HG02588 (cell line): Measurements from ENCODE around the gene SSC5D.
"Not testable (repeated sequence)": the region's sequence is repeated elsewhere in the genome, so short reads cannot be mapped to it uniquely, and the experiment has no call there.

ENCODE experiments used
- ATAC-seq: cut with Tn5 transposase; IDR thresholded peaks from one replicate; pipeline ENCODE4 v1.9.1; 2021; ENCODE audit warnings: mild to moderate bottlenecking, moderate library complexity; ENCODE audit not compliant: unreplicated experiment

SSC5D gene

DNA sequence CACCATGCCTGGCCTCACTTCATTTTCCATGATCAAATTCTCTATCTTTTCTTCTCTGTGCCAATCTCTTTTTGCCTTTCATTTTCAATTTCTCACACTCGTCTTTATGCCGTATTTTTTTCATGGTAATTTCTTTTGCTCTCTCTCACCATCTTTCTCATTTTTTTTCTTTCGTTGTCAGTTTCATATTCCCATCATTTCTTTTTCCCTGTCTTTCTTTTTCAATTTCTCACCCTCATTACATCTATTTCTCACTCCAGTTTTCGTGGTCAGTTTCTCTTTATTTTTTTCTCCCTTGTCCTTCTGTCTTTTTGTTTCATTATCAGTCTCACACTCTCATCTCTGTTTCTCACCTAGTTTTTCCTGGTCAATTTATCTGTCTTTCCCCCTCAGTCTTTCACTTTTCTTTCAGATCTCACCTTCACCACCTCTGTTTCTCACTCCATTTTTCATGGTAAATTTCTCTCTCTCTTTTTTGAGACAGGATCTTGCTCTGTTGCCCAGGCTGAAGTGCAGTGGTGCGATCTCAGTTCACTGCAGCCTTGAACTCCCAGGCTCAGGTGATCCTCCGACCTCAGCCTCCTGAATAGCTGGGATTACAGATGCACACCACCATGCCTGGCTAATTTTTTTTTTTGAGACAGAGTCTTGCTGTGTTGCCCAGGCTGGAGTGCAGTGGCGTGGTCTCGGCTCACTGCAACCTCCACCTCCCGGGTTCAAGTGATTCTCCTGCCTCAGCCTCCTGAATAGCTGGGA, 14.1 kb downstream of the SSC5D start:
- ATAC-seq: no peak

DNA sequence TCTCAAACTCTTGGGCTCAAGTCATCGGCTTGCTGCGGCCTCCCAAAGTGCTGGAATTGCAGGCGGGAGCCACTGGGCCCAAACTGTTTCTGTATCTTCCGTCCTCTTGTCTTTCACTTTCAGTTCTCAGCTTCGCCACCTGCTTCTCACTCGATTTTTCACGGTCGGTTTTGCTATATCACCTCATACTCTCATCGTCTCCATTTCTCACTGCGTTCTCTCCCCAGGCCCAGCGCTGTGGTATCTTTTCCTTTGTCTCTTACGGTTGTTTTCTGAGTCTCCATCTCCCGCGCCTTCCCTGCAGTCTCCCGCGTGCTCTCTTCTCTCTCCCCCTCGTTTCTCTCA, 14.9 kb downstream of the SSC5D start:
- ATAC-seq: no peak

DNA sequence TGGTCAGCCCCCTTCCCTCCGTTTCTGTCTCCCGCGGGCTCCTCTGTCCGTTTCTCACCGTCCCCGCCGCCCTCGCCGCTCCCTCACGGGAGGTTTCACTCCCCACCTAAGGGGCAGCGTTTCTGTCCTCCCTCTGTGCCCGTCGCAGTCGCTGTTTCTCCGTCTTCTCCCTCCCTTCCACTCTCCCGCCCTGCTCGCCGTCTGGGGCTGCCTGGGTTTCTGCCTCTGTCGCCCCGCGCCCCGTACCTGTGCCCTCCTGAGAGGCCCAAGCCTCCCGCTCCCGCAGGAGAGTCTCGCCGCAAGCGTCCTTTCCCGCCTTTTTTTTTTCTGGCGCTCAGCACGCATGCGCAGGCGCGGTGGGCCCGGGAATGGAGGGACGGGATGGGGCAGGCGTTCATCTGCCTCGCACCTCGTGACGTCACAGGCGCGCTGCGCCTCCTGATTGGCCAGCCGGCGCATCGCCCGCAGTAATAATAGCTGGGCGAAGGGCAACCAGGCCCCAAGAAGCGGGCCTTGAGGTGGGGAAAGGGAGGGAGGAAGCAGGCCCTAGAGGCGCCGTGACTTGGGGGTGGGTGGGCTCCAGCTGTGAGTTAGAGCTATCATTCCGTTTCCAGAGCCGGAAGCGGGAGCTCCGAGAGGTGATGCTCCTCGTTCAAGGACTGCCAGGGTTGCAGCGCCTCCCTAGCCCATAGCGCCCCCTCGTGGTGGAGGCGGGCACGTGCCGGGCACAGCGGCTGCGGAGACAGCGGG, 15.4 kb downstream of the SSC5D start:
- peak; percentile 87 for ATAC-seq

DNA sequence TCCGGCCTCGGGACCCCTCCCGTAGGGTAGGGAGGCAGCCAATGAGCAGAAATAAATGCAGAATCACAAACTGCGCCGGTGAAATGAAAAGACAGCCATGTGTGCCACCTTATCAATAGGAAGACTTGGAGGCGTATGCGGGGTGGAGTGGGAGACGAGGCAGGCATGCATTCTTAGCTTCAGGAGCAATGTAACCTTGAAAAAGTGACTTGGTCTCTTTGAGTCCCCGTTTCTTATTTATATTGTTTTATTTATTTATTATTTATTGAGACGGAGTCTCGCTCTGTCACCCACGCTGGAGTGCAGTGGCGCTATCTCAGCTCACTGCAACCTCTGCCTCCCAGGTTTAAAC, 16.0 kb downstream of the SSC5D start:
- ATAC-seq: no peak

DNA sequence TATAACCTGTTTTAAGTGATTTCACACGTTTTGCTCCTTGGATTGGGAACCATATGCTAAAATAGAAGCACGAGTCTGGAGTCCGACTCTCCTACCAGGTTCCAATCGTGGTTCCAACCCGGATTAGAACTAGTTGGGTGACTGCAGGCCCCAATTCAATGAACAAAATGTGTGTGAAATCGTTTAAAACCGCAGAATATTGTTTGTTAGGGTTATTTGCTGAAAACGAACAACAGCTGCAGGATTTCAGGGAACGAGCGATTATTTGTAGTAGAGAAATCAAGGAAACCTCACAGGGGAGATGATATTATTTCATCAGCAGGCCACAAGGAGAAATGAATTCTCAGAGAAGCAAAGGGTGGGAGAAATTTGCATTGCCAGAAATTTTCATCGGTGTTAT, 16.7 kb downstream of the SSC5D start:
- no peak for ATAC-seq

DNA sequence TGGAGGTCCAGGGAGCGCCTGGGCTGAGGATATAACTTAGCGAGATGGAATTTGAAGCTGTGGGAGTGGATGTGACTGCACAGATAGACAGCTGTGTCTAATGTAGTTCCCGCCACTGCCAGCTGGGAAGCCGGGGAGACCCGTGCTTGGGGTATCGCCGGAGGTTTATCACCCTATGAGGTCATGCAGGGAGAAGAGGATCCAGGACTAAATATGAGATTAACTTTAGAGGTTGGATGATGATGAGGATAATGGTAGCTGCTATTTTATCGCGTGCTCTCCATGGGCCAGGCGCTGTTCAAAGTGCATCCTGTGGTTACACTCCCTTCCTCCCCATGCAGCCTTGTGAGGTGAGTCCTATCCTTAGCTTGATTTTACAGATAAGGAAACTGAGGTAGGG, 19.9 kb downstream of the SSC5D start:
- ATAC-seq: no peak

DNA sequence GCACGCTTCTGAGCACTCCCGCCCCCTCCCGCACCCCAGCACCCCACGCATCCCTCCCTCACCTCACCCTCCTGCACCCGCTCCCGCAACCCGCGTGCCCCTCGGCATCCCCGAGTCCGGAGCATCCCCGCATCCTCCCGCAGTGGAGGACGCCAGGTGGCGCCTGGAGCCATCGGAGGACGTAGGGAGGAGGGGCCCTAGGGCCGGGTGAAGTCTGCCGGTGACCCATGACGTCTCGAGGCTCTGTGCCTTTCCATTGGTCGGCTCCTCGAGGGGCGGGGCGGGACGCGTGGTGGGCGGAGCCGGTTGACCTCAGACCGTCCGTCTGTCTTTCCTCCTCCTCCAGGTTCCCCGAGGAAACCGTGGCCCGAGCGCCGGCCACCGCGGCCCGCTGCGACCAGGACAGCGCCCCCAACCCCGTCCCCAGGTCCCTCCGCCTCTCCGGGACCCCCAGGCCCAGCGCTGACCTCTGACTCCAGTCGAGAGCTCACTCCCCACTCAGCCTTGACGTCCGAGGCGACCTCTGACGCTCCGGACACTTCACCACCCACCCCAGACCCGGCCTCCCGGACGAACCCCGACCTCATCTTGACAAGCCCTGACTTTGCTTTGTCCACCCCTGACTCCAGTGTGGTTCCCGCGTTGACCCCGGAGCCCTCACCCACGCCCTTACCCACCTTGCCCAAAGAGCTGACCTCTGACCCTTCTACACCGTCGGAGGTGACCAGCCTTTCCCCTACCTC, 28.8 kb downstream of the SSC5D start:
- peak; percentile 99 for ATAC-seq

DNA sequence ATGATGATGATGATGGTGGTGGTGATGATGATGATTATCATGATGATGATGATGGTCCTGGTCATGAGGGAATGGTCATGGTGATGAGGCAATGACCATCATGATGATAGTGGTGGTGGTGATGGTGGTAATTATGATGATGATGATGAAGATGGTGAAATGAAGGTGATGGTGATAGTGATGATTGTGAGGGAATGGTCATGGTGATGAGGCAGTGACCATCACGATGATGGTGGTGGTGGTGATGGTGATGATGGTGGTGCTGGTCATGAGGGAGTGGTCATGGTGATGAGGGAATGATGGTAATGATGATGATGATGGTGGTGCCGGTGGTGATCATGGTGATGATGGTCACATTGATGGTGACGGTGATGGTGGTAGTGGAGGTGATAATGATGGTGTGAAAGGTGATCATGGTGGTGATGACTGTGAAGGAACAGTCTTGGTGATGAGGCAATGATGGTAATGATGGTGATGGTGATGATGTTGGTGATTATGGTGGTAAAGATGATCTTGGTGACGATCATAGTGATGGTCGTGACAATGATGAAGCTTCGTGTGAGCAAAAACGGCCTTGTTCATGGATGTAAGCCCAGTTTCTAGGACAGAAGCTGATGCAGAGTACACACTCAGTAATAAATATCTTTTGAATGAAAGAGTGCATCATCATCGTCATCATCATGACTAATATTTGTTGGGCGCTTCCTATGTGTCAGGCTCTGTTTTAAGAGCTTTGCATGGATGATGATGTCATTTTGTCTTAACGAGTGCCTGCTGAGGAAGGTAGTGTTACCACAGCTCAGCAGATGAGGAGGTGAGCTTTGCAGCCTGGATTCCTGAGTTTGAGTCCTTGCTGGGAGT, 31.4 kb downstream of the SSC5D start:
- no peak for ATAC-seq

DNA sequence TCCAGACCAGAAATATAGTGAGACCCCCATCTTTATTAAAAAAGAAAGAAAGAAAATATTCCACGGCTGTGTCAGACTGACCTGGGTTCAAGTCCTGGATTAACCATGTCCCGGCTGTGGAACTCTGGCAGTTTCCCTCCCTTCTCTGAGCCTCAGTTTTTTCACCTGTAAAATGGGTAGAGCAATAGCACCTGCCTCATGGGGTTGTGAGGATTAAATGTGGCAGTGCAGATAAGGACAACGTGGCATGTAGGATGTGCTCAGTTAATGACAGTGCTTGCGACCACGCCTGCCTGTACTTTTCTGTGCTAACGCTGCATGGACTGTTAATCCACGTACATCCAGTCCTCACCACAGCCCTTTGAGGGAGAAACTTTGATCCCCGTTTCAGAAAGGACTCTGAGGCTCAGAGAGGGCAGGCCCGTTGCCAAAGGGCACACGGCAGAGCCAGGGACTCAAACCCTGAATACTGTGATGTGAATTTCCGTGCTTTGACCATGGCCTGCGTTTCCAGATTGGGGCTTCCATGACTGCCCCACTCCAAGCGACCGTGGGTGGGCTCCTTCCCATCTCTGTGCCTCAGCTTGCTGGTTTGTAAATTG, 32.6 kb downstream of the SSC5D start:
- no peak for ATAC-seq

DNA sequence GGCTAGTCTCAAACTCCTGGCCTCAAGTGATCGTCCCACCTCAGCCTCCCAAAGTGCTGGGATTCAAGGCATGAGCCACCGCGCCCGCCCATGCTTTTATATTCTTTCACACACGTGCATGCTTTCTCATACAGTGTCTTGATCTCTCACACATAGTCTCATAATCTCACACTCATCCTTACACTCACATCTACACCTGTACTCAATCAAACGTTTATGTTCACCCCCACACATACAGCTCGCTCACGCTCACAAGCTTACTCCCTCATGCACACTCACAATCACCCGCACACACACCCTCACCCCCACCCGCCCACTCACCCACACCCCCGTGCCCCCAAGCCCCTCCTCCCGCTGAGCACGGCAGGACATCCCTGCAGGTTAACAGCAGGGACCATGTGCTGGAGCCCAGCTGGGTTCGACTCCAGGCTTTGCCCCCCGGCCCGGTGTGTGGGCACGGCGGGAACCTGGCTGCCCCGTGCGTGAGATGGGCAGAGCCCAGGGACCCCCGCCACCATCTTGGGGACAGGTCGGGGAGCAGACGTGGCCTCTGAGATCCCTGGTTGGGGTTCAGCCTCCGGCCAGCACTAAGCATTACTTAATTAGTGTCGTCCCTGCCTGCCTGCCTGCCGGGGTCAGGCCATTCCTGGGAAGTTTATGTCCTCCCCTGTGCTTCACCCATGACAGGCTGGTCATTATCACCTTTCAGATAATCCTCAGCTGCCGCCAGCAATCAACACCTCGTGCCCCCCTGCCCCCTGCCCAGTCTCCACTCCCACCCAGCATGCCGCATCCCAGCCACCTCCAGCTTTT, 37.3 kb downstream of the SSC5D start:
- ATAC-seq: no peak

DNA sequence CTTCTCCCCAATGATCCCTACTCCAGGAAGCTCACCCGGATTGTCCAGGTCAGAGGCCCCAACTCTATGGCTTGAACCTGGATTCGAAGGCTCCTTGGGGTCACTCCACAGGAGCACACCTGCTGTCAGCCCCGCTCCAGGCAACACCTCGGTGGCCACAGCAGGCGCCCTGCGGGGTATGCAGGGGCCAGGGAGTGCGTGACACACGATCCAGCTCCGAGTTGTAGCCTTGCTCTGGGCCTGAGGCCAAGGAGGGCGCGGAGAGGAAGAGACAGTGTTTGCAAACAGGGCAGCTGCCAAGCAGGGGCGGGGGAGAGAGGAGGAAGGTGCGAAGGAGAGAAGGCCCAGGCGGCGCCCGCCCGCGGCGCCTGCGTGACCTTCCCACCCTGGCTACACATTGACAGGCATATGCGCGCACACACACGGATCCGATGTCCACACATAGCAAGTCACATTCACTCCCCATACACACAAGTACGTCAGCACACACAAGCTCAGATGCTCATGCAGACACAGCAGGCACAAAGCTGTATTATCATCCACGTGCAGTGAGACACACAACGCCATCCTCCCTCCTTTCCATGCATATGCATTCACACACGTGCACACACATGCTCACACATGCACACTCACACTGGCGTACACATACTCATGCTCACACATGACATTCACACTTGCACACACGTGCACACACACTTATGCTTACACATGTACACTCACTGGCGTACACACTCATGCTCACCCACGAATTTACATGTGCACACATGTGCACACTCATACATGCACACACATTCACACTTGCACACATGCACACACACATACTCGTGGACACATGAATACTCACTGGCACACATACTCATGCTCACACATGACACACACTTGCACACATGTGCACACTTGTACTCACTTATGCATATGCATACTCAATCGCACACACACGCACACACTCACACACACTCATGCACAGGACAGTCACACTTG, 38.3 kb downstream of the SSC5D start:
- no peak for ATAC-seq

DNA sequence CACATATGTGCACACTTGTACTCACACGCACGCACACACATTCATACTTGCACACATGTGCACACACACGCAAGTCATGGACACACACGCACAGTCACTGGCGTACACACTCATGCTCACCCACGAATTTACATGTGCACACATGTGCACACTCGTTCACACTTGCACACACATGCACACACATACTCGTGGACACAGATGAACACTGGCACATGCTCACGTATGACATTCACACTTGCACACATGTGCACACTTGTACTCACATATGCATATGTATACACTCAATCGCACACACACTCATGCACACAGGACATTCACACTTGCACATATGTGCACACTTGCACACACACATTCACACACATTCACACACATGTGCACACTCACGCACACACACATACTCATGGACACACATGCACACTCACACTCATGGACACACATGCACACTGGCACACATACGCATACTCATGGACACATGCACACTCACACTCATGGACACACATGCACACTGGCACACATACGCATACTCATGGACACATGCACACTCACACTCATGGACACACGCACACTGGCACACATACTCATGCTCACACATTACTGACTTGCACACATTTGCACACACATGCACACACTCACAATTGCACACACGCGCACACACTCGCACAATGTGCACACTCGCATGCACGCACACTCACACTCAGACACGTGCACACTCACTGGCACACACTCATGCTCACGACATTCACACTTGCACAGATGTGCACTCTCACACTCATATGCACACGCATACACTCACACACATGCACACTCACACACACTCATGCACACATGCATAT, 39.2 kb downstream of the SSC5D start:
- ATAC-seq: no peak

DNA sequence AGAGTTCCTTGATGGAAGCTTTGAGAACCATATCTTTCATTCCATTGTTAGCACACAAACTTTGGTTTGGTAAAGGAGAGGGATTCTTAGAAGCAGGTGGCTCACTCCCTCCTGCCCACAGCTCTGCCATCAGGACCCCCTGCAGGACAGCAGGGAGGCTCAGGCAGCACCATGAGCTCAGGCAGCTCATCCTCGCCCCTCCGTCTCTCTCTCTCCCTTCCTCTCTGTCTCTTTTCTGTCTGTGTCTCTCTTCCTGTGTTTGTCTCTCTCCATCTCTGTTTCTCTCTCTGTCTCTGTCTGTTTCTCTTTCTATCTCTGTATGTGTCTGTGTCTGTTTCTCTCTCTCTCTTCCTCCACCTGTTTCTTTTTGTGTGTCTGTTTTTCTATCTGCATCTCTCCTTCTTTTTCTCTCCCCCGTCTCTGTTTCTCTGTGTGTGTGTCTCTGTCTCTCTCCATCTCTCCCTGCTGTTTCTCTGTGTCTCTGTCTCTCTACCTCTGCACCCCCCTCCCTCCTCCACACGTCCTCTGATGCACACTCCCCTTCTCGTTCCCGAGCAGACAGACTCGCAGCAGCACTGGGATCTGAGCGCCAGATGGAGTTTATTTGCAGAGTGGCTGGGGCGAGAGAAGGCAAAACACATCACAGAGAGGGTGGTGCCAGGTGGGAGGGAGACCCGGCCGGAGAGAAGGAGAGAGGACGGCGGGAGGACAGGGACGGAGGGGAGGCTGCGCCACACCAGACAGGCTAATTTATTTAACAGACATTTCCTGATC, 40.0 kb downstream of the SSC5D start:
- ATAC-seq: no peak

DNA sequence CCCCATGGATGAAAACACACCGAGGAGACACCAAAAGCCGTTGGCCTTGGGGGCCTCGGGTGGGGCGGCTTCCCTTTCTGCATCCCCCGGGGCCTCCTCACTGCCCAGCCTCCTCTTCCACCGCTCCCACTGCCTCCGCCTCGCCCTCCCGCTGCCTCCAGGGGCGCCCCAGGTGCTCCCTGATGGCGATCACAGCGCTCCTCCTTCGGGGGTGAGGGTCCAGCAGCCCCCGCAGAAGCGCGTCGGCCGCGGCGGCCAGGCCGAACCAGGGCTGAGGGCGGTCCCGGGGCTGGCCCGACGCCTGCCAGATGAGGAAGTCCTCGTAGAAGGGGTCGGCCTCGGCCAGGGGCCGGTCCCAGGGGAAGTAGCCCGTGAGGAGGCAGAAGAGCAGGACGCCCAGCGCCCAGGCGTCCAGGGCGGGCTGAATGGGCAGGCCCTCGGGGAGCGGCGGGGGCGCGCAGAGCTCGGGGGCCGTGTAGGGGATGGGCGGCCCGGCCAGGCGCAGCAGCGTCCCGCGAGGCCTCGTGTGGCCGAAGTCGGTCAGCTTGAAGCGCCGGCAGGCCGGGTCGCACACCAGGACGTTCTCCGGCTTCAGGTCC, 41.5 kb downstream of the SSC5D start:
- no peak for ATAC-seq

DNA sequence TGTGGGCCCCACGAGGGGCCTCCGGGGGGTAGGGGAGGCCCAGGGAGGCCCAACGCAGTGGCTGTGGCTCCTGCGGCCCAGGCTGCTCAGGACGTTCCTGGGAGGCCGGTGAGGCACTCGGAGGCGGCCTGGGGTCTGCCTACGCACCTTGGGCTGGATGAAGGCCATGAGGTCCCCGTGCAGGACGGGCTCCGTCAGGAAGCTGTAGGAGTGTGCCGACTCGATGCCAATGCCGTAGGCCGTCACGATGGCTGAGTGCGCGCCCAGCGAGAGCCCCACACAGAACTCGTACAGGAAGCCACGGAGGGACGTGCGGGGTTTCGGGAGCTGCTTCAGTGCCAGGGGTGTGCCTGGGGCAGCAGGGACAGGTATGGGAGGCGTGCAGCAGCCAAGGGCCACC, 42.8 kb downstream of the SSC5D start:
- ATAC-seq: no peak

DNA sequence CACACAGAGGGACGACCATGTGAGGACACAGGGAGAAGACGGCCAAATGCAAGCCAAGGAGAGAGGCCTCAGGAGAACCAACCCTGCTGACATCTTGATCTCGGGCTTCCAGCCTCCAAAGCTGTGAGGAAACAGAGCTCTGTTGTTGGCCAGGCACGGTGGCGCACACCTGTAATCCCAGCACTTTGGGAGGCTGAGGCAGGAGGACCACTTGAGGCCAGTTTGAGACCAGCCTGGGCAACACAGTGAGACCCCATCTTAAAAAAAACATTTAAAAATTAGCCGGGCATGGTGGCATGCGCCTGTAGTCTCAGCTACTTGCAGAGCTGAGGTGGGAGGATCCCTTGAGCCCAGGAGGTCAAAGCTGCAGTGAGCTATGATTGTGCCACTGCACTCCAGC, 46.0 kb downstream of the SSC5D start:
- not testable (repeated sequence) for ATAC-seq
